H1 (cell line): ENCODE data around the gene MYL5. TPM values are rescaled to one million over a fixed set of nuclear protein-coding genes. Genes with fewer than 3 reads are reported as not detected.
A peak's percentile ranks its signal among the peaks of the same experiment; 100 is the strongest.

ENCODE experiments used
- CTCF ChIA-PET: fragments of 300-600 bp; sonication (Branson Sonifier 250); formaldehyde crosslinking; loops from one replicate; lab custom pipeline; 2021; ENCODE audit not compliant: partially characterized antibody; lab: Charles Lee
- POLR2A ChIA-PET: fragments of 300-600 bp; sonication (Branson Sonifier 250); formaldehyde crosslinking; loops from one replicate; lab custom pipeline; 2021; ENCODE audit warnings: inconsistent platforms; ENCODE audit not compliant: partially characterized antibody; lab: Charles Lee
- DNase-seq, 2 experiments: peaks; one replicate each; pipeline versions ENCODE4 v3.0.0 to v3.0.0-alpha.2; 2010 to 2022; ENCODE audit warnings: low spot score in 2 of 2, low read depth in 1 of 2, mixed read lengths in 1 of 2
- FAIRE-seq: peaks from 2 replicates; lab custom pipeline; 2011; peaks lifted over from hg19 to GRCh38; lab: Jason Lieb, UNC
- H2AFZ ChIP-seq: 2 replicates; pipeline ENCODE4 v1.8.1; 2012; ENCODE audit warnings: low read length, inconsistent platforms
- H2AK5ac ChIP-seq: 2 replicates; pipeline ENCODE4 v1.6.1; 2013; ENCODE audit warnings: low read depth, low read length
- H2BK120ac ChIP-seq: replicated peaks from 2 replicates; pipeline ENCODE3; 2013; ENCODE audit warnings: low read depth, low read length, inconsistent platforms
- H2BK12ac ChIP-seq: 2 replicates; pipeline ENCODE4 v1.6.1; 2013; ENCODE audit warnings: low read depth, low read length
- H2BK15ac ChIP-seq: 2 replicates; pipeline ENCODE4 v1.6.1; 2013; ENCODE audit warnings: low read length
- H2BK20ac ChIP-seq: 2 replicates; pipeline ENCODE4 v1.6.1; 2013; ENCODE audit warnings: low read length
- H2BK5ac ChIP-seq: 2 replicates; pipeline ENCODE4 v1.6.1; 2013; ENCODE audit warnings: low read depth, low read length
- H3K14ac ChIP-seq: 2 replicates; pipeline ENCODE4 v1.6.1; 2013; ENCODE audit warnings: inconsistent platforms; ENCODE audit not compliant: insufficient read length
- H3K18ac ChIP-seq: 2 replicates; pipeline ENCODE4 v1.6.1; 2013; ENCODE audit warnings: low read length; ENCODE audit errors: extremely low read depth
- H3K23ac ChIP-seq: 2 replicates; pipeline ENCODE4 v1.6.1; 2013; ENCODE audit warnings: inconsistent platforms; ENCODE audit not compliant: insufficient read length
- H3K23me2 ChIP-seq: 2 replicates; pipeline ENCODE4 v1.6.1; 2013; ENCODE audit warnings: low read depth, low read length
- H3K27ac ChIP-seq: 2 replicates; pipeline ENCODE4 v1.6.1; 2011; ENCODE audit warnings: low read depth, low read length, inconsistent platforms
- H3K27me3 ChIP-seq, 4 experiments: replicated peaks in 1 of 4; 1 replicate in 1 of 4; 2 replicates in 3 of 4; pipeline versions ENCODE4 v1.6.1 to v1.8.1; 2011 to 2013; ENCODE audit warnings: low read length in 3 of 4, mild to moderate bottlenecking in 3 of 4, inconsistent platforms in 2 of 4, mixed read lengths in 2 of 4, moderate library complexity in 1 of 4; ENCODE audit not compliant: control insufficient read depth in 3 of 4, insufficient read depth in 3 of 4; ENCODE audit errors: extremely low read depth in 1 of 4
- H3K36me3 ChIP-seq, 4 experiments: 2 replicates each; pipeline versions ENCODE4 v1.6.1 to v1.8.1; 2011 to 2013; ENCODE audit warnings: mild to moderate bottlenecking in 4 of 4, low read length in 3 of 4, moderate library complexity in 2 of 4, control low read depth in 1 of 4, inconsistent platforms in 1 of 4; ENCODE audit not compliant: insufficient read depth in 4 of 4, control insufficient read depth in 2 of 4
- H3K4ac ChIP-seq: replicated peaks from 2 replicates; pipeline ENCODE3; 2013; ENCODE audit warnings: low read length, low read depth, mixed read lengths, inconsistent platforms; ENCODE audit not compliant: insufficient read length
- H3K4me1 ChIP-seq, 4 experiments: replicated peaks in 1 of 4; 1 replicate in 1 of 4; 2 replicates in 3 of 4; pipeline versions ENCODE4 v1.6.1 to v1.8.1; 2011 to 2013; ENCODE audit warnings: low read length in 3 of 4, inconsistent platforms in 2 of 4, mixed read lengths in 1 of 4; ENCODE audit not compliant: insufficient read depth in 4 of 4, control insufficient read depth in 3 of 4
- H3K4me2 ChIP-seq, 2 experiments: 2 replicates each; pipeline versions ENCODE4 v1.6.1 to v1.8.1; 2011 to 2013; ENCODE audit warnings: low read depth in 2 of 2, low read length in 2 of 2, control low read depth in 1 of 2, inconsistent platforms in 1 of 2, mild to moderate bottlenecking in 1 of 2; ENCODE audit not compliant: insufficient read depth in 1 of 2
- H3K4me3 ChIP-seq, 4 experiments: fragments of 200-600, 300-600 bp in 1 of 4; sonication (generic), shearing (Covaris generic), sonication (Bioruptor Twin) in 1 of 4; 2 replicates each; pipeline versions ENCODE4 v1.5.1 to v1.8.1; 2011 to 2016; ENCODE audit warnings: low read length in 4 of 4, low read depth in 3 of 4, control low read depth in 2 of 4, inconsistent platforms in 2 of 4, mild to moderate bottlenecking in 2 of 4, mixed read lengths in 1 of 4, moderate library complexity in 1 of 4; ENCODE audit not compliant: insufficient read depth in 2 of 4; ENCODE audit errors: extremely low read depth in 1 of 4
- H3K56ac ChIP-seq: replicated peaks from 2 replicates; pipeline ENCODE3; 2013; ENCODE audit warnings: low read depth, mild to moderate bottlenecking, mixed read lengths, low read length, inconsistent platforms; ENCODE audit not compliant: insufficient read length
- H3K79me1 ChIP-seq: 2 replicates; pipeline ENCODE4 v1.6.1; 2013; ENCODE audit warnings: low read depth, low read length, control low read depth
- H3K79me2 ChIP-seq, 2 experiments: 2 replicates each; pipeline versions ENCODE4 v1.6.1 to v1.8.1; 2012 to 2013; ENCODE audit warnings: low read length in 2 of 2, mild to moderate bottlenecking in 2 of 2, inconsistent platforms in 1 of 2; ENCODE audit not compliant: insufficient read depth in 2 of 2, control insufficient read depth in 1 of 2
- H3K9ac ChIP-seq, 4 experiments: replicated peaks in 1 of 4; 1 replicate in 1 of 4; 2 replicates in 3 of 4; pipeline versions ENCODE4 v1.6.1 to v1.8.1; 2011 to 2013; ENCODE audit warnings: low read depth in 3 of 4, low read length in 3 of 4, control low read depth in 2 of 4, mild to moderate bottlenecking in 2 of 4, moderate library complexity in 2 of 4, inconsistent platforms in 1 of 4; ENCODE audit errors: extremely low read depth in 1 of 4
- H3K9me3 ChIP-seq, 2 experiments: 2 replicates each; pipeline versions ENCODE4 v1.6.1 to v1.8.1; 2012 to 2013; ENCODE audit warnings: mild to moderate bottlenecking in 2 of 2, moderate library complexity in 2 of 2, control low read depth in 1 of 2, inconsistent platforms in 1 of 2, low read depth in 1 of 2, low read length in 1 of 2, mixed read lengths in 1 of 2; ENCODE audit not compliant: insufficient read depth in 2 of 2
- H4K20me1 ChIP-seq, 2 experiments: replicated peaks in 1 of 2; 2 replicates each; pipeline versions ENCODE3 to v1.8.1; 2011 to 2013; ENCODE audit warnings: inconsistent platforms in 2 of 2, low read length in 2 of 2, mild to moderate bottlenecking in 1 of 2; ENCODE audit not compliant: insufficient read depth in 2 of 2, control insufficient read depth in 1 of 2
- H4K5ac ChIP-seq: 2 replicates; pipeline ENCODE4 v1.6.1; 2013; ENCODE audit warnings: low read length, low read depth, mixed read lengths, inconsistent platforms; ENCODE audit not compliant: insufficient read length
- H4K8ac ChIP-seq: 2 replicates; pipeline ENCODE4 v1.8.0; 2013; ENCODE audit warnings: mild to moderate bottlenecking, moderate library complexity, low read length, inconsistent platforms; ENCODE audit not compliant: insufficient read depth; ENCODE audit errors: extremely low read depth
- H4K91ac ChIP-seq: replicated peaks from 2 replicates; pipeline ENCODE3; 2013; ENCODE audit warnings: low read length, mixed read lengths, inconsistent platforms; ENCODE audit not compliant: insufficient read length
- WGBS, 2 experiments: shearing (Covaris generic) in 1 of 2; methylation state at CpG; one replicate each; pipeline versions ENCODE4 v1.1.6 to v1.1.7; 2013 to 2015; ENCODE audit warnings: low lambda C conversion rate in 2 of 2, mixed read lengths in 2 of 2, inconsistent platforms in 1 of 2, low coverage in 1 of 2, missing lambda C conversion rate in 1 of 2; ENCODE audit not compliant: insufficient replicate concordance in 2 of 2, insufficient coverage in 1 of 2, insufficient read length in 1 of 2; ENCODE audit errors: extremely low coverage in 1 of 2, missing lambda C conversion rate in 1 of 2; 5-methylcytosine and 5-hydroxymethylcytosine counted together
- polyA plus RNA-seq, 7 experiments: library from polyadenylated mRNA; depleted of rRNA in 3 of 7; stranded (reverse) in 5 of 7; unstranded in 2 of 7; fragments of >200 nt in 5 of 7; fragments of 200-250 nt in 2 of 7; gene quantifications; 1 replicate in 5 of 7; 2 replicates in 1 of 7; 4 replicates in 1 of 7; pipeline versions ENCODE4 v1.2.1 to v1.2.3, GENCODE V29; 2011 to 2013; ENCODE audit warnings: missing spikeins in 2 of 7, mixed read lengths in 2 of 7
- total RNA-seq: library from RNA; stranded (reverse); fragmentation: NEBNext Ultra II Directional; extraction: Animal tissue kit (Norgen Biotek cat#: 25700); gene quantifications from 2 replicates; pipeline ENCODE4 v1.2.1, GENCODE V29; 2021

Gene MYL5
- total and polyA plus RNA-seq, 2 of the 8 experiments (the other 6 are each of a cell fraction or from before 2014, with no cell fraction given), result 5.7 to 6.8 TPM

- no peaks in the 10 kb centered on the region; a peak in 2 of 7 replicates for H3K27me3 ChIP-seq
- no peak overlapping the region for H2BK12ac ChIP-seq
- DNase-seq (peak in 1 of 2 experiments; percentile 75), FAIRE-seq (no peak)
- H2BK120ac ChIP-seq, result no peak overlapping the region
- H3K14ac ChIP-seq, result no peak overlapping the region
- no peaks in the 10 kb centered on the region for H3K79me1 ChIP-seq
- H2BK15ac ChIP-seq, result no peak overlapping the region
- no peak overlapping the region for H2BK20ac ChIP-seq
- H3K4me3 ChIP-seq, result peak overlapping the region; percentile 18 to 74 (median 54)
- no peaks in the 10 kb centered on the region for H3K79me2 ChIP-seq
- H3K27ac ChIP-seq, result no peak overlapping the region
- H4K91ac ChIP-seq, result no peak overlapping the region
- no peak overlapping the region for H4K5ac ChIP-seq
- H3K4ac ChIP-seq, result no peak overlapping the region
- no peaks in the 10 kb centered on the region for H3K36me3 ChIP-seq
- POLR2A ChIA-PET, result interaction anchor here (0.6 to 6.3 kb wide), 10 partner anchors 8 to 1123 kb away, joined by 3 to 34 read pairs (median 3); partner anchors contain the start of genes ATP5ME, MYL5, PCGF3 and PDE6B
- H3K4me2 ChIP-seq, result peak overlapping the region; percentile 58 to 62
- H3K9ac ChIP-seq, result no peak overlapping the region
- no peak overlapping the region for H3K23ac ChIP-seq
- H2AFZ ChIP-seq, result no peak overlapping the region
- H3K18ac ChIP-seq, result no peak overlapping the region; the same call in 1 of the 2 replicates
- H3K4me1 ChIP-seq, result peaks cover 0 to 19% (median 5%) of the 10 kb centered on the region in 4 experiments; a peak in 5 of 7 replicates
- H3K56ac ChIP-seq, result no peak overlapping the region
- no peaks in the 10 kb centered on the region for H3K9me3 ChIP-seq
- no peak overlapping the region for H2BK5ac ChIP-seq
- peaks cover 0 to 14% of the 10 kb centered on the region in 2 experiments for H4K20me1 ChIP-seq
- CTCF ChIA-PET, result interaction anchor here (0.7 to 1.4 kb wide), 4 partner anchors 20 to 78 kb away, joined by 3 to 4 read pairs (median 4); no protein-coding TSS in a partner anchor
- WGBS, 2 experiments, result 8% methylated on average over 31 of the region's 62 CpGs; no CpG with 5 or more reads in 1 of the 2 experiments
- H4K8ac ChIP-seq, result peak overlapping the region; percentile 71
- H3K23me2 ChIP-seq, result no peaks in the 10 kb centered on the region
- H2AK5ac ChIP-seq, result no peak overlapping the region
These were observed 6.7 kb downstream of the MYL5 start for GRCh38 chr4:680928-681645.
